Stimulated activated CD4-positive, alpha-beta T cell treated with anti-CD3 and anti-CD28 coated beads, Interleukin-4, amount 100 ng/mL, for 48 hours (primary cell): ENCODE measurements around the gene S100P.
"Not testable (repeated sequence)": the region's sequence is repeated elsewhere in the genome, so short reads cannot be mapped to it uniquely, and the experiment has no call there.

Source experiments
- DNase-seq, 2 donors: peaks; one replicate each; pipeline ENCODE4 v3.0.0-alpha.2; 2020; ENCODE audit warnings: low read depth in 2 of 2

S100P gene

DNA sequence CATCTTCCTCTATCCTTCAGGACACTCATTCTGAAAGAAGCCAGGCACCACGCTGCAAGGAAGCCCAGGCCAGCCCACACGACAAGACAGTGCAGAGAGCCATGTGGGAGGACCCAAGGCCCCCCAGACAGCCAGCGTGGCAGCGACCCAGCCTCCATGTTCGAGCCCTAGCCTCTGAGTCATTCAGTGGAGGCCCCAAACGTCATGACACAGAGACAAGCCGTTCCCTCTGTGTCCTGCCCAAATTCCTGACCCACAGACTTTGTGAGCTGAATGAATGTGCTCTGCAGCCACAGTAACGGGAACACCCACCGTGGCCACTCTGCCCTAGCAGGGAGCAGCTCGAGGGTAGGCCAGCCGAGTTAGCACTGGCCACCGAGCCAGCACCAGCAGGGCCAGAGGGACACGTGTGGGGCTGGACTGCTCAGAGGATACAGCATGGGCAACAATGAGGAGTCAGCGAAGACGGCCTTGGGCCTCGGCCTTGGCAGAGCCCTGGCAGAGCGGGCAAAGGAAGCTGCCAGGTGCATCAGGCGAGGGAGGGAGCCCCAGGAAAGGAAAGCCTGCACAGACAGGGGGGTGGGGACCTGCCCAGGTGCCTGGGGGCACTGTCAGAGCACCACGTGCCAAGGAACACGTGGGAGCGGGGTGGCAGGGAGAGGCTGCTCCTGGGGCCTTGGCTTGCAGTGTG is 30.9 kb downstream of the S100P start:
- DNase-seq = no peak

DNA sequence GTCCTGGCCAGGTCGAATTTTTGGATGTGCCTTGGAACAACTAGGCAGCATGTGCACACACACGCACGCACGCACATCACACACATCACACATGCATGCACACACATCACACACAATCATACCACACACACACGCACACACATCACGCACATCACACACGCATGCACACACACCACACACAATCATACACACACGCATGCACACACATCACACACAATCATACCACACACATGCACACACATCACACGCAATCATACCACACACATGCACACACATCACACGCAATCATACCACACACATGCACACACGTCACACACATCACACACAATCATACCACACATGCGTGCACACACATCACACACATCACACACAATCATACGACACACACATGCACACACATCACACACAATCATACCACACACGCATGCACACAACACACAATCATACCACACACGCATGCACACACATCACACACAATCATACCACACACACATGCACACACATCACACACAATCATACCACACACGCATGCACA is 31.8 kb downstream of the S100P start:
- DNase-seq = not testable (repeated sequence)

DNA sequence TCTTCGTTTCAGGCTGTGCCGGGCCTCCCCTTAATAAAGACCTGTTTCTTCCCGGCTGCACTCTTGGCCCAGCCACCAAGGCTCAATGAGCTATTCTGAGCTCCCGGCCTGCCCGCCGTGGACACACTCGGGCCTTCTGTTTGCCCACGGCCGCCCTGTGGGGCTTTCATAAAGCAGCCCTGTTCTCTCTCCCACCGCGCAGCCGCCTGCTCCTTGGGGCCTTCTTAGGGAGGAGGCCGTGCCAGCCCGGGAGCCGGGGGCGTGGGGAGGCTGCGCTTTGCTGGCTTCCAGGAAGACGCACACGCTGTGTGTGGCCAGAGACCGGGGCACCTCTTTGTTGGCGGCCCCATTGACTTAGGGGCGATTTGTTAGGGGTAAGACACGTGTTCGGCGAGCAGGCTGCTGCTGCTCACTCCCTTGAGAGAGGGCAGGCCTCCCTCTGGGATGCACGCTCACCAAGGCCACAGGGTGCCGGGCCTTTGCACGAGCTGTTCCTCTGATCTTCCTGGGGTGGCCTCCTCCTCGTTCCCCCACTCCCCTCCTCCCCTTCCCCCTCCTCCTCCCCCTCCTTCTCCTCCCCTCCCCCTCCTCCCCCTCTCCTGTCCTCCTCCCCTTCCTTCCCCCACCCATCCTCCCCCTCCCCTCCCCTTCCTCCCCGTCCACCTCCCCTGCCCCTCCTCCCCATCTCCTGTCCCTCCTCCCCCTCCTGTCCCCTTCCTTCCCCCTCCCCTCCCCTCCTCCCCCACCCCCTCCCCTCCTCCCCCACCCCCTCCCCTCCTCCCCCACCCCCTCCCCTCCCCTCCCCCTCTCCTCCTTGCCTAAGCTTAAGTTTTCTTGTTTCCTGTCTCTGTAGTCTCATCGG is 33.6 kb downstream of the S100P start:
- no peak for DNase-seq

DNA sequence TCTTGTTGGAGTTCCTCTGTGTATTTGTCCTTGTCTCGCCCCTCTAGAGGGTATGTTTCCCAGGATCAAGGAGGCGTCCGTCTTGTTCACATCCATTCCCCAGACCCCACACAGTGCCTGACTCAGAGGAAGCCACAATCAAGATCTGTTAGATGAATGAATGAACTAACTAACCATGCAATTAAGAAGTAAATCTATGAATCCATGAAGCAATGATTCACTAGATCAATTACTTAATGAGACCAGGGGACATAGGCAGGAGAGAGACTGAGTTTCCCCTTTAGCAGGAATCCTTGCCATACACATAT is 34.2 kb downstream of the S100P start:
- no peak for DNase-seq

DNA sequence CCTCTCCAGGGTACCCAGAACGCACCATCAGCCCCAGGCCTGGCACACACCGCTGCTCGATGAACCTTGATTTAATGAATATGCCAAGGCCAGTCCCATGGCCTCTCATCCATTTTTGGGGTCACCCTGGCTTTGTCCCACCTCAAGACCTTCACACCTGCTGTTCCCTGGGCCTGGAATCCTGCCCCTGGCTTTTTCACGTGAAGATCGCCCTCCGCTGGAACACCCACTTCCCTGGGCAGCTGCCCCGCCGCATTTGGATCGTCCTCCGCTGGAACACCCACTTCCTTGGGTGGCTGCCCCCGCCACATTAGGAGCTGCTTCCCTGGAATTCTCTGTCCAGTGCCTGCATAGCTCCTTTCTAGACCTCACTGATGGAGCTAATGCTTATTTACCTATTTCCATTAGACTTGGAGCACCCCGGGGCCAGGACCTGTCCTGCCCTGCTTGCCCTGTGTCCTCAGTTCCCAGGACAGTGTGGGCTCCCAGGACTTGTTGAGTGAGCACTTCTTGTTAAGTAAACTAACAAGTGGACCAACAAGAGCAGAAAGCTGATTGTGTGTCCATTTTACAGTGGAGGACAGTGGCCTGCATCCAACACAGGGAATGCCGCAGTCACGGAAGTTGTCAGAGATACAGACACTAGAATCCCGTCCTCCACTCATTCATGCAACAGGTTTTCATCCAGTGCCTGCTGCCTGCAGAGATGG is 34.8 kb downstream of the S100P start:
- DNase-seq = no peak

DNA sequence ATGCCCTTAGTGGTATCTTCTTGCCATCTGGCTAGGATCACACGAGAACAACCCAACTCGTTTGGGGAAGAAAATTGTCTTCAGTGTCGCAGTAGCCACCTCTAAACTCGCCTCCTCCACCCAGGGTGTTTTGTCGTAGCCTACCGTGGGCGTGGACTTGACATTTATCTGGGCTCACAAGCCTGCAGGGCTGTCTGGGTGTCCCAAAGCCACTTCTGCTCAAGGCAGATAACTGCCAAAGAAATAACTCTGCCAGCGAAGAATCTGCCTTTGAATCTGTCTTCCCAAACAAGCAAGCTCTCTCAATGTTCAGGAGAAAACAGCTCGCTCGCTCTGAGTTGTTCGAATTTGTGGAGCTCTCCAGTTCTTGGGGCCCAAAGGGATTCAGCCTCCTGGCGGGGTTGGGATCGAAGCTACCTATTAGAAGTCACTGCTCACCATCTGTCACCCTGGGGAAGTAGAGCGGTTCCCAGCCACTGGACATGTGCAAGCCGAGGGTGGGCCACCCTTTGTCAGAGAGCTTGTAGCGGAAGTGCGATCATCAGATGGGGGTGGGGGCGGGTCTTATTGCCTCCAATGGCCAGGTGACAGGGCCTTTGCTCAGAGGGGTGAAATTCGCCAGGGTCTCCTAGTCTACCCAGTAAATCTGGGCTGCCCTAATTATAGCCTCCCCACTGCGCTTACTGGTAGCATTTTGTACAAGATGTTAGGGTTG is 37.1 kb downstream of the S100P start:
- no peak for DNase-seq

DNA sequence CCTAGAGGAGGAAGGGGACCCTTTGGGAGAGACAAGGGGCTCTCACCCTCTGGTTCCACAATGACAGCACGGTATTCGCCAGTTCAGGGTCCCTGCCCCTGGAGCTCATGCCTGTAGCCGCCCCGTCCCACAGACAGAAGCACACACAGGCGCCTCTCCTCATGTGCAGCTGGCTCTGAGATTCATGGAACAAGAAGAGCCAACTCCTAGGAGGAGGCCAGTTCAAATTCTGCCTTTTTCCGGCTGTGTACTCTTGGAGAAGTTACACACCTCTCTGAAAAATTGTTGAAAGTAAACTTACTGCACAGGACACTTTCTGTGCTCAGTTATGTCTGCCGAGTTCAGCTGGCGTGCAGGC is 37.6 kb downstream of the S100P start:
- DNase-seq = no peak

DNA sequence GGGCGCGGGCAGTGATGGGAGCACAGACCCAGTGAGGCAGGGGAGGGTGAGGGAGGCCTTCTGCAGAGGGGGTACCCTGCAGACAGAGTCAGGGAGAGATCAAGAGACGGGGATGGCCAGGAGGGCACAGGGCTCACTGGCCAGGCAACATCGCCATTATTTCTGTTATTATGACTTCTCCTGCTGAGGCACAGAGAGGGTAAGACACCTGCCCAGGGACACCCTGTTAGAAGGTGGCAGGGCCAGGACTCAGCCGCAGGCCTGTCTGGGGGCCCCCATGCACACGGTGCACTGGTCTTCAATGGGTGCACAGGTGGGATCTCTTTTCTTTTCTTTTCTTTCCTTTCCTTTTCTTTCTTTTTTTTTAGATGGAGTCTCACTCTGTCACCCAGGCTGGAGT is 38.1 kb downstream of the S100P start:
- no peak for DNase-seq

DNA sequence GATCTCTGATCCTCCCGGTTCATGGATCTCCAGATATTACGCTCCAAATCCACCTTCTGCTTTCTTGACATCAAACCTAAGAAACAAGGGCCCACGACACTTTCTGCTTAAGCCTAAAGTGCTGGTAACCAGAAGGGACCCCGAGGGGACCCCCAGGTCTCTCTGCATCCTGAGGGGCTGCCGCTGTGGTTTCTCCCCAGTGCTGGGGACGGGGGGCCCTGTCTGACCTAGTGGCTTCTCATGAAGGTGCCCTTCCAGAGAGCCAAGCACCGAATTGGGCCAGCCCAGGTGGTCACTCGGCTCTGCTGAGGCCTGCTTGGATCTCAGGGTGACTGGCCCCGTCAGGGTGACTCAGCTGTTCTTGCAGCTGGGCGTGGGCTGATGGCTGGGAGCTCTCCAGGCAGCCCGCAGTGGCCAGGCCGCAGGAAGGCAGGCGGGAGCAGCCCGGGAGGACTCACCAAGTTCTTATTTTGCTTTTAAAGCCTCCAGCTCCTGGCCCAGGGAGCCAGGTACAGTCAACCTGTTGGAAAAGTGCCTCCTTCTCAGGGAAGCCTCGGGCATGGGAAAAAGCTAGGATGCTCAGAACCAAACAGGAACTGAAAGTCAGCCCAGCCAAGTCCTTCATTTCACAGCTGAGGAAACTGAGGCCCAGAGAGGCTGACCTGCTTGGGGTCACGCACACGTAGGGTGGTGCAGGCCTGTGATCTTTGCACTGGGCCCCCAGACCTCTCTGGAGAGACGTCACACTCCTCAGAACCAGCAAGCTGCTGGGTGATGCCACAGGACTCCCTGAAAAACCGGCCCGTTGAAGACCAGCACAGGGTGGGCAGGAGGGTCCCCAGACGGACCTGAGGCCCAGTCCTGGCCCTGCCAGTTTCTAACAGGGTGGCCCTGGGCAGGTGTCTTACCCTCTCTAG is 39.0 kb downstream of the S100P start:
- no peak for DNase-seq

DNA sequence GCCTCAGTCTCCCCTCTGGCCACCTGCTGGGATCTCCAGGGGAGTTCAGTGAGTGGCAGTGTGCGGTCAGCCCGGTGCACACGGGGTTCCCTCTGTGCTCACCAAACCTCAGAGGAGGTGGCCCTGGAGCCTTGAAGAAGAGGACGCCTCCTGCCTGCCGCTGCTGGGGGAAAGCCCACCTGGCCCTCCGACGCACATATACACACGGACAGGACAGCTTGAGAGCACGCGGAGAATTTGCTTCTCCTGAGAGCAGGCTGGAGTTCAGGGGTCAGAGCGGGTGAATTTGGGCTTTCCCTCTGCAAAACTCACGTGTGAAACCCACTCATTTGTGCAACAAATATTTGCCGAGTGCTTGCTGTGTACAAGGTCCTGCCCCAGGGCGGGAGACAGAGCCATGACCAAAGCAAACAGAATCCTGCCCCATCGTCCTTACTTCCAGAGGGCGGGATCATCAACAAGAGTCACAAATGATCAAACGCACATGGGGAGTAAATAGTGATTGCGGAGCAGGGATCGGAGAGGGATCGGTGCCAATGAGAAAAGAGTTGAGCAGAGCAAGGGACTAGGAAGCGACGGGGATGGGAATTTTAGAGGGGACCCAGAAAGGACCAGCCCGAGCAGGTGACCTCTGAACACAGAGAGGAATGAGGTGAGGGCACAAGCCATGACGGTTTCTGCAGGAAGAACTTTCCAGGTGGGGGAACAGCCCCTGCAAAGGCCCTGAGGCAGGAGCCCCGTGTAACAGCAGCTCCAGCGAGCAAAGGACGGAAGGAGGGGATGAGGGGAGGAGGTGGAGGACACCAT is 39.9 kb downstream of the S100P start:
- no peak for DNase-seq

DNA sequence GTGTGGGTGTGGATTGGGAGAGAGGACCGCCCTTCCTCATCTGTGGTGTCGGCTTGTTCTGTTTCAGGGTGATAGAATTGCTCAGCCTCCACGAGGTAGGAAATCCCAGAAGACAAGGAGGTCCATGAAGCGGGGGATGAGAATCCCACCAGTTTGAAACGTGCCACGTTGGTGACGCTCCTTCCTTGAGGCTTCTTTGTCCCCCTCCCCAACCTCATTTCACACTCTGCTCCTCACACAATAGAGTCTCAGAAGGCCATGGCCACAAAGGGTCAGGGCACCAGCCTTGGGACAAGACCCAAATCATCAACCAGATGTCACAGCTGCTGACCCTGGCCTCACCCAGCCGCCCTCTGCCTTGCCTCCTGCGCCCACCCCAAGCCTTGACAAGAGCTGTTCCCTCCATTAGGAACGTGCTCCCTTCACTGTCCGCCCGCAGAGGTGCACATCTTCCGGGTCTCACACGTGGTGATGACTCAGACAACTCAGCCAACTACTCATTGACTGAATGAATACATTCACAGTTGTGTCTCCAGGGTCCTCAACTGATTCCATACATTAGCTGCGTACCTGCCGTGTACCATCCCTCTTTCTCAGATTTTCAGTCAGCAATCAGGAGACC is 40.6 kb downstream of the S100P start:
- no peak for DNase-seq

DNA sequence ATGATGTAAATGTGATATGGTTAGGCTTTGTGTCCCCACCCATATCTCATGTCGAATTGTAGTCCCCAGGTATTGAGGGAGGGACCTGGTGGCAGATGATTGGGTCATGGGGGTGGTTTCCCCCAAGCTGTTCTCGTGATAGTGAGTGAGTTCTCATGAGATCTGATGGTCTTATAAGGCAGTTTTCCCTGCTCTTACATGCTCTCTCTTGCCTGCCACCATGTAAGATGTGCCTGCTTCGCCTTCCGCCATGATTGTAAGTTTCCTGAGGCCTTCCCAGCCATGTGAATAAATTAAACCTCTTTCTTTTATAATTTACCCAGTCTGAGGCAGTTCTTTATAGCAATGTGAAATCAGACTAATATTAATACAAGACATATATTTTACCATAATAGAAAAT is 46.2 kb downstream of the S100P start:
- no peak for DNase-seq

DNA sequence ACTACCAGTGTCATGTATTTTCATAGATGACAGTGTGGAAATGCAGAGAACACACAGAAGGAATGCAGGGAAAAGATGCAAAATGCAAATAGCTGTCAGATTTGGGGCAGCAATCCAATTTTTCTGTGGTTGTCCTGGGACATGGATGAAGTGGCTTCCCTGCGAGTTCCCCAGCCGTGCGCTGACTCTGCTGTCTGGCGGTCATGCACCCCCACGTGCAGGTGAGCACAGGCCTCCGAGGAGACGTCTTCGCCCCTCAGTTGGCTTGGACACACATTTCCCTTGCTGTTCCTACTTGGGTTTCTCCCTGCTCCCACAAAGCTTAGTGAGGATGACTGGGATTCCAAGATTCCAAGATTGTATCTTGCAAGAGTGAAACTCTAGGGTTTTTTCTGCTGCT is 46.7 kb downstream of the S100P start:
- DNase-seq = no peak

DNA sequence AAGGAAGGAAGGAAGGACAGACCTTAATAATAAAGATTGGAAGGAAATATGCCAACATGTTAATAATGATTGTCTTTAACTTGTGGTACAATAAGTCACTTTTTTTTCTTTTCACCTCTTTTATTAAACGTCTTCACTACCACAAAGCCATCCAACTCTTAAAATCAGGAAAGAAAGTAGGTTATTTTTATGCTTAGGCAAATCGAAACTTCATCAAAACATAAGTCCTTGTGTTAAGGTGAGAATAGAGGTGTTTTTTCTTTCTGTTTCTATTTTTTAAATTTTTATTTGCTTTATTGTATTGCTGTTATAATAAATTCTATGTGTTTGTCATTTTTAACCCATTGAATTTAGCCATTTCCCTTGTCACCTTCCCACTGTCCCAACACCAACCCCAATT is 48.8 kb downstream of the S100P start:
- no peak for DNase-seq

DNA sequence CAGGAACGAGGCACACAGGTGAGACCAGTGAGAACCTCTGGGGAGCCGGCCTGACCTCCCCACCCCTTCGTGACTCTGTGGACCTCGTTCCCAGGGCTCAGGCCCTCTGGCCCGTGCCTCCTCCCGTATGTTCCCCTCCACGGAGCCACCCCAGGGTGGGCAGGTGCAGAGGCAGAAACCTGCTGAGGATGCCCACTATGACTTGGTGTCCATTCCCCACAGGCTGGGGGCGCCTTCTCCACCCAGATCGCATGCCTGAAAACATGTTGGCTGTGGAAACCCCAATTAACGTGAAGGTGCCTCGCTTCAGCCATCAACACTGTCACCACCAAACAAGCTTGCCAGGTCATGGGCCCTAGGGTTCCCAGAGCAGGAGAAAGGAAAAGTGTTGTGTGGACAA is 49.3 kb downstream of the S100P start:
- DNase-seq = no peak
